HCT116 (cell line): Measurements from ENCODE around the gene FFAR4. TPM values are rescaled to one million over a fixed set of nuclear protein-coding genes. Genes with fewer than 3 reads are reported as not detected.
"Not testable (repeated sequence)": the region's sequence is repeated elsewhere in the genome, so short reads cannot be mapped to it uniquely, and the experiment has no call there.

ENCODE experiments used
- ATAC-seq: fragments of 200-7000 bp; cut with Tn5 transposase; 2 replicates; pipeline ENCODE4 v1.9.1; 2020; ENCODE audit warnings: mild to moderate bottlenecking, moderate library complexity
- BruUV-seq: library from RNA; stranded (reverse); fragments of 400-500 nt; replicated peaks from 2 replicates; lab custom pipeline; 2021; lab: Mats Ljungman, UMichigan
- CTCF ChIA-PET: fragments of 300-600 bp; sonication (Branson Sonifier 250); formaldehyde crosslinking; loops from one replicate; lab custom pipeline; 2021; ENCODE audit warnings: antibody characterized with exemption; lab: Charles Lee
- POLR2A ChIA-PET: fragments of 300-600, 350-600 bp; sonication (Branson Sonifier 250); formaldehyde crosslinking; loops from one replicate; lab custom pipeline; 2021; ENCODE audit warnings: antibody characterized with exemption; lab: Charles Lee
- RAD21 ChIA-PET, 2 experiments: fragments of 300-600 bp; sonication (Branson Sonifier 250); formaldehyde crosslinking; loops; one replicate each; lab custom pipeline; 2023; ENCODE audit warnings: low total read pairs in 2 of 2; ENCODE audit not compliant: uncharacterized antibody in 2 of 2, unreplicated experiment in 2 of 2, low non-redundant PET in 1 of 2; lab: Charles Lee
- DNase-seq: peaks from one replicate; pipeline ENCODE4 v3.0.0-alpha.2; 2010; ENCODE audit warnings: low read depth, low spot score
- H2AFZ ChIP-seq: fragments of 200-600 bp; shearing (Covaris generic), sonication (generic); 2 replicates; pipeline ENCODE4 v1.6.1; 2017; ENCODE audit warnings: low read depth, mixed run types, mixed read lengths, antibody characterized with exemption, low read length; ENCODE audit not compliant: poor library complexity, severe bottlenecking
- H3K27ac ChIP-seq: 2 replicates; pipeline ENCODE4 v1.5.1; 2012; ENCODE audit warnings: low read depth, low read length
- H3K27me3 ChIP-seq: fragments of 200-600 bp; sonication (generic); 2 replicates; pipeline ENCODE4 v1.6.1; 2016; ENCODE audit warnings: mixed run types, low read length, mixed read lengths; ENCODE audit not compliant: insufficient read depth
- H3K36me3 ChIP-seq, 2 experiments: fragments of 200-500 bp in 1 of 2; fragments of 200-600 bp in 1 of 2; sonication (Bioruptor generic) in 1 of 2; sonication (generic) in 1 of 2; 2 replicates each; pipeline versions ENCODE4 v1.5.1 to v1.6.1; 2014 to 2016; ENCODE audit warnings: low read length in 2 of 2, inconsistent platforms in 1 of 2, mixed read lengths in 1 of 2, mixed run types in 1 of 2; ENCODE audit not compliant: insufficient read depth in 2 of 2, control insufficient read depth in 1 of 2
- H3K4me1 ChIP-seq, 2 experiments: fragments of 200-600 bp in 1 of 2; sonication (generic) in 1 of 2; 2 replicates each; pipeline versions ENCODE4 v1.5.1 to v1.6.1; 2012 to 2017; ENCODE audit warnings: low read length in 2 of 2, inconsistent platforms in 1 of 2, mild to moderate bottlenecking in 1 of 2, mixed read lengths in 1 of 2, mixed run types in 1 of 2, moderate library complexity in 1 of 2; ENCODE audit not compliant: insufficient read depth in 2 of 2, control insufficient read depth in 1 of 2
- H3K4me2 ChIP-seq: fragments of 200-600 bp; sonication (generic); 2 replicates; pipeline ENCODE4 v1.6.1; 2017; ENCODE audit warnings: mixed run types, low read length, mixed read lengths
- H3K4me3 ChIP-seq, 2 experiments: fragments of 200-600 bp in 1 of 2; sonication (generic) in 1 of 2; replicated peaks in 1 of 2; 2 replicates each; pipeline ENCODE4 v1.5.1; 2011 to 2016; ENCODE audit warnings: low read length in 2 of 2, control low read depth in 1 of 2, low read depth in 1 of 2, mild to moderate bottlenecking in 1 of 2, mixed read lengths in 1 of 2, mixed run types in 1 of 2
- H3K79me2 ChIP-seq: fragments of 200-600 bp; sonication (generic); 2 replicates; pipeline ENCODE4 v1.6.1; 2017; ENCODE audit warnings: mild to moderate bottlenecking, mixed run types, low read length, moderate library complexity, mixed read lengths; ENCODE audit not compliant: insufficient read depth
- H3K9ac ChIP-seq: fragments of 200-600 bp; sonication (generic); 2 replicates; pipeline ENCODE4 v1.6.1; 2016; ENCODE audit warnings: low read length, mixed read lengths
- H3K9me2 ChIP-seq: fragments of 200-600 bp; sonication (generic), shearing (Covaris generic); 2 replicates; pipeline ENCODE4 v1.6.1; 2017; ENCODE audit warnings: mixed run types, mild to moderate bottlenecking, moderate library complexity; ENCODE audit not compliant: insufficient read depth
- H3K9me3 ChIP-seq, 2 experiments: fragments of 200-500 bp in 1 of 2; fragments of 200-600 bp in 1 of 2; sonication (Bioruptor generic) in 1 of 2; sonication (generic) in 1 of 2; 2 replicates each; pipeline ENCODE4 v1.6.1; 2014 to 2017; ENCODE audit warnings: low read length in 2 of 2, mixed read lengths in 2 of 2, inconsistent platforms in 1 of 2, low read depth in 1 of 2, mild to moderate bottlenecking in 1 of 2, mixed run types in 1 of 2, moderate library complexity in 1 of 2; ENCODE audit not compliant: control insufficient read depth in 1 of 2, insufficient read depth in 1 of 2
- H4K20me1 ChIP-seq: fragments of 200-600 bp; sonication (generic), shearing (Covaris generic); 2 replicates; pipeline ENCODE4 v1.6.1; 2017; ENCODE audit warnings: mixed run types, mild to moderate bottlenecking, moderate library complexity; ENCODE audit not compliant: insufficient read depth
- ELF1 ChIP-seq: IDR thresholded peaks from 2 replicates; pipeline ENCODE4 v1.6.1; 2012; ENCODE audit warnings: low read depth, borderline replicate concordance
- EZH2phosphoT487 ChIP-seq: fragments of 200-600 bp; IDR thresholded peaks from 2 replicates; pipeline ENCODE4 v1.6.1; 2018; ENCODE audit warnings: antibody characterized with exemption, borderline replicate concordance
- FOSL1 ChIP-seq: IDR thresholded peaks from 2 replicates; pipeline ENCODE4 v1.6.1; 2012; ENCODE audit warnings: low read depth
- POLR2AphosphoS5 ChIP-seq: IDR thresholded peaks from 2 replicates; pipeline ENCODE4 v1.6.1; 2011; ENCODE audit warnings: mild to moderate bottlenecking, low read depth, low read length, moderate library complexity
- SIN3A ChIP-seq: IDR thresholded peaks from 2 replicates; pipeline ENCODE4 v1.6.1; 2012; ENCODE audit warnings: low read depth
- ZFX ChIP-seq: fragments of 450-650 bp; IDR thresholded peaks from 2 replicates; pipeline ENCODE4 v1.6.1; 2017
- ZNF274 ChIP-seq: fragments of 200-500 bp; sonication (Bioruptor generic); IDR thresholded peaks from 2 replicates; pipeline ENCODE4 v1.6.1; 2014; ENCODE audit warnings: mild to moderate bottlenecking, low read depth, low read length, inconsistent platforms
- intact Hi-C: fragments of 100-400 bp; cut with micrococcal nuclease; formaldehyde crosslinking; loops from 2 replicates; pipeline ENCODE4 v1.10.0; 2022
- total RNA-seq: library from RNA; stranded (reverse); gene quantifications from one replicate; pipeline ENCODE4 v1.2.1, GENCODE V29; 2021; ENCODE audit not compliant: unreplicated experiment
- TF ChIP-seq, protein P1 (sequence below): IDR thresholded peaks from 2 replicates; pipeline ENCODE4 v1.6.1; 2012

Gene FFAR4
- total RNA-seq, 1 experiment from 2014 or later, result not detected

DNA sequence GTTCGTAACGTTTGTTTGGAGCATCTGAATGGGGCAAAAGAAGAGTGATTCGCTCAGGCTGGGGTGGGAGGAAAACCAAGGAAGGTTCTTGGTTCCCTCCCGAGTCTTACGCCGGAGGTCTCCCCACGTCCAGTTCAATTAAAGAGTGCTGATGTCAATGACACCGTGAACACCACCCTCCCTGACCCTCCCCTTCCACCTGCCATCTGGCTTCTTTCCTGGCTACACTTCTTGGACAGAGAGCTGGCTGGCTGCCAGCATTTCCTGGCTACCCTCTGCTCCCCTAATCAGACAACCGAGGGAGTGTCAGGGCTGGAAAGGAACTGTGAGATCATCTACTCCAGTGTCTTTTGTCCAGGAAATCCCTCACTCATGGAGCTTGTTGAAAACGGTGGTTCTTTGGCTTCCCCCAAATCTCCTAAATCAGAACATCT is 24.1 kb upstream of the FFAR4 start:
- POLR2A ChIA-PET, result no interaction called here
- DNase-seq (no peak), ATAC-seq (peak; percentile 37)
- Histone ChIP-seq H4K20me1 (no peaks in the 10 kb centered on the region), H3K4me2 (peak overlapping the region; percentile 45; the same call in 1 of the 2 replicates), H3K4me3 (no peak overlapping the region), H3K79me2 (no peaks in the 10 kb centered on the region), H3K27me3 (no peaks in the 10 kb centered on the region), H3K27ac (no peak overlapping the region), H3K4me1 (no peaks in the 10 kb centered on the region), H3K9me3 (no peaks in the 10 kb centered on the region), H3K9ac (no peak overlapping the region), H2AFZ (peak overlapping the region; percentile 96), H3K9me2 (no peaks in the 10 kb centered on the region), H3K36me3 (no peaks in the 10 kb centered on the region)
- TF ChIP-seq ELF1 (no peak), ZNF274 (no peak), POLR2AphosphoS5 (no peak), FOSL1 (no peak), ZFX (no peak), SIN3A (no peak), EZH2phosphoT487 (no peak)
- TF ChIP-seq, protein P1, sequence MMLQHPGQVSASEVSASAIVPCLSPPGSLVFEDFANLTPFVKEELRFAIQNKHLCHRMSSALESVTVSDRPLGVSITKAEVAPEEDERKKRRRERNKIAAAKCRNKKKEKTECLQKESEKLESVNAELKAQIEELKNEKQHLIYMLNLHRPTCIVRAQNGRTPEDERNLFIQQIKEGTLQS, result no peak
- intact Hi-C loops, result no loop called here
- CTCF ChIA-PET, result interaction anchor here (0.6 to 1.9 kb wide), 10 partner anchors 8 to 316 kb away, joined by 3 to 11 read pairs (median 4); no protein-coding TSS in a partner anchor
- BruUV-seq, result no TSS peak
- RAD21 ChIA-PET, result interaction anchor here in 1 of 2 experiments (1.2 kb wide), 1 partner anchor 138 kb away, joined by 3 read pairs; no protein-coding TSS in a partner anchor

DNA sequence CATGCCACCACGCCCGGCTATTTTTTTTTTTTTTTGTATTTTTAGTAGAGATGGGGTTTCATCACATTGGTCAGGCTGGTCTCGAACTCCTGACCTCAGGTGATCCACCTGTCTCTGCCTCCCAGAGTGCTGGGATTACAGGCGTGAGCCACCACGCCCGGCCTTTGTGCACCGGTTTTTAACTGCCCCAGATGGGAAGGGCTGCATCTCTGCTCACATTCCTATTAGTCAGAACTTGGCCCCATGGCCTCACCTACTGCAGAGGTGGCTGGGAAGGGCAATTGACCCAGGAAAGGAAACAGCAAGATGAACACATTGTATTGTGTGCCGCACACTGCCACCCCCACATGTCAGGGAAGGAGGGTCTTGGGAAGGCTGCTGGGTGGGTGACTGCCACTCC is 19.5 kb upstream of the FFAR4 start:
- H2AFZ ChIP-seq, RAD21 ChIA-PET, H3K4me2 ChIP-seq, H3K27ac ChIP-seq, H4K20me1 ChIP-seq, CTCF ChIA-PET, H3K4me3 ChIP-seq, BruUV-seq, H3K9me2 ChIP-seq, H3K4me1 ChIP-seq, H3K79me2 ChIP-seq, DNase-seq, H3K9ac ChIP-seq, ATAC-seq, H3K27me3 ChIP-seq, H3K36me3 ChIP-seq, intact Hi-C loops, POLR2A ChIA-PET, H3K9me3 ChIP-seq: not testable (repeated sequence)
